Neural crest cell (in vitro differentiated cells): ENCODE measurements around the gene SREK1IP1. TPM values are rescaled to one million over a fixed set of nuclear protein-coding genes. Genes with fewer than 3 reads are reported as not detected.

ENCODE experiments used
- DNase-seq: peaks from one replicate; pipeline ENCODE4 v3.0.0; 2021; ENCODE audit warnings: low read depth, mixed read lengths, low spot score
- H3K27ac Mint-ChIP-seq: one replicate; pipeline ENCODE4 v1.8.0; 2021; ENCODE audit warnings: mild to moderate bottlenecking, mixed read lengths; ENCODE audit not compliant: unreplicated experiment
- H3K27me3 Mint-ChIP-seq: 2 replicates; pipeline ENCODE4 v1.8.0; 2021; ENCODE audit warnings: low read depth, mild to moderate bottlenecking, mixed read lengths
- H3K36me3 Mint-ChIP-seq: 2 replicates; pipeline ENCODE4 v1.8.0; 2021; ENCODE audit warnings: low read depth, mild to moderate bottlenecking, mixed read lengths
- H3K4me1 Mint-ChIP-seq: 2 replicates; pipeline ENCODE4 v1.8.0; 2021; ENCODE audit warnings: mixed read lengths
- H3K4me3 Mint-ChIP-seq: one replicate; pipeline ENCODE4 v1.8.0; 2021; ENCODE audit warnings: mild to moderate bottlenecking, mixed read lengths
- H3K9me3 Mint-ChIP-seq: 2 replicates; pipeline ENCODE4 v1.8.0; 2021; ENCODE audit warnings: mixed read lengths
- total RNA-seq: library from RNA; stranded (reverse); gene quantifications from 2 replicates; pipeline ENCODE4 v1.2.1, GENCODE V29; 2021
- TF ChIP-seq, protein P1 (sequence below): fragments of 200-600 bp; sonication (generic); conservative IDR thresholded peaks from 2 replicates; pipeline ENCODE4 v1.5.0; 2021; ENCODE audit warnings: antibody characterized with exemption, mild to moderate bottlenecking

SREK1IP1 gene
- total RNA-seq, 1 donor from 2014 or later, result 26.4 TPM

DNA sequence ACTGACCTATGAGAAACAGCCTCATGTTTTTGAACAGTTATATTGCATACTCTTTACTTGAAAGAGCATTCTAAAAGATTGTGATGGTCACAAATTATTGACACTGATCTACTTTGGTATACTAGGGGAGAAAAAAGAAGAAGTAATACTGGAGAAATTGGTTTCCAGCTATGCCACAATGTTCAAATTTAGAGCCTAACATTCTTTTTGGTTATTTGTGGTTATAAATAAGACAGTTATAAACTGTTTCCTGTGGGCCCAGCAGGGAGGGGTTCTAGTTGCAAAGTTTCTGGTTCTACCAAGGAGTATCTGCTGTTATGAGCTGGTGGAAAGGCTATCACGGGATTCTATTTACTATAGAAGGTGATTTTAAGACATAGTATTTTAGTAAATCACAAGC is 5.0 kb upstream of the SREK1IP1 start:
- TF ChIP-seq, protein P1, sequence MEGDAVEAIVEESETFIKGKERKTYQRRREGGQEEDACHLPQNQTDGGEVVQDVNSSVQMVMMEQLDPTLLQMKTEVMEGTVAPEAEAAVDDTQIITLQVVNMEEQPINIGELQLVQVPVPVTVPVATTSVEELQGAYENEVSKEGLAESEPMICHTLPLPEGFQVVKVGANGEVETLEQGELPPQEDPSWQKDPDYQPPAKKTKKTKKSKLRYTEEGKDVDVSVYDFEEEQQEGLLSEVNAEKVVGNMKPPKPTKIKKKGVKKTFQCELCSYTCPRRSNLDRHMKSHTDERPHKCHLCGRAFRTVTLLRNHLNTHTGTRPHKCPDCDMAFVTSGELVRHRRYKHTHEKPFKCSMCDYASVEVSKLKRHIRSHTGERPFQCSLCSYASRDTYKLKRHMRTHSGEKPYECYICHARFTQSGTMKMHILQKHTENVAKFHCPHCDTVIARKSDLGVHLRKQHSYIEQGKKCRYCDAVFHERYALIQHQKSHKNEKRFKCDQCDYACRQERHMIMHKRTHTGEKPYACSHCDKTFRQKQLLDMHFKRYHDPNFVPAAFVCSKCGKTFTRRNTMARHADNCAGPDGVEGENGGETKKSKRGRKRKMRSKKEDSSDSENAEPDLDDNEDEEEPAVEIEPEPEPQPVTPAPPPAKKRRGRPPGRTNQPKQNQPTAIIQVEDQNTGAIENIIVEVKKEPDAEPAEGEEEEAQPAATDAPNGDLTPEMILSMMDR, result no peak
- no peak for DNase-seq
- Mint-ChIP-seq H3K9me3 (no peaks in the 10 kb centered on the region), H3K36me3 (no peaks in the 10 kb centered on the region), H3K4me3 (no peak overlapping the region), H3K4me1 (peaks cover 20% of the 10 kb centered on the region), H3K27me3 (no peaks in the 10 kb centered on the region), H3K27ac (no peak overlapping the region)

DNA sequence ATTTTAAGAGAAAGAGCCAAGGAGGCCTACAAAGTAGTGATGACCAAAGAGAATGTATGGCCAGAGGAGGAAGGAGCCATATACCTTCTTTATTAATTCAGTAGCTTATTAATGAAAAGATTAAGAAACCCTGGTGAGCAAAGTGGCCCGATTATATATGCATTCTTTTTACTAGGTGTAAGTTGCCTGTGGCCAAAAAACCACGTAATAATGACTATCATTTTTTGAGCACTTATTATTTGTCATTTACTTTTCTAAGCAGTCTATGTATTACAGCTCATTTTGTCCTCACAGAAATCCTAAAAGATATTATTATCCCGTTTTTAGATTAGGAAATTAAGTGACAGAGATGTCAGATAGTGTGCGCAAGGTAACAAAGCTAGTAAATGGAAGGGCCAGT is 3.2 kb upstream of the SREK1IP1 start:
- TF ChIP-seq, protein P1, result no peak
- Mint-ChIP-seq H3K36me3 (peaks cover 5% of the 10 kb centered on the region), H3K9me3 (no peaks in the 10 kb centered on the region), H3K4me1 (peaks cover 33% of the 10 kb centered on the region), H3K4me3 (peak overlapping the region; percentile 81), H3K27ac (no peak overlapping the region), H3K27me3 (no peaks in the 10 kb centered on the region)
- no peak for DNase-seq

DNA sequence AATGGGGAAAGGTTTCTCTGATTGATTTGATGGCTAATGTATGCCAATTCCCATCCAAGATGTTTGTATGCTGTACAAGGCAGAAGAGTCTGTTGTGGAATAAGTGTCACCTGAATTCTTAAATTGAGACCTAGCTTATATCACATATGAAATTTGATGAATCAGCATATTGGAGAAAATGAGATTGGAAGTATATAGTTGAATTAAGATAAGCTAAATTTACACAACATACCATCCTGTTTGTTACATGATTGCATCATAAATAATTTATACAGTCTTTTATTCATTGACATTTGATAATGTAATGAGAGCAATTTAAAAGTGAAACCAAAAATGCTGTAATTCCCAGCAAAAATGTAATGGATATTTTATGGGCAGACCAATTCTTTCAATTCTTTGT is 1.4 kb upstream of the SREK1IP1 start:
- no peaks in the 10 kb centered on the region for H3K9me3 Mint-ChIP-seq
- peak overlapping the region; percentile 100 for H3K4me3 Mint-ChIP-seq
- TF ChIP-seq, protein P1, result no peak
- no peak for DNase-seq
- no peaks in the 10 kb centered on the region for H3K27me3 Mint-ChIP-seq
- peaks cover 40% of the 10 kb centered on the region for H3K4me1 Mint-ChIP-seq
- peaks cover 5% of the 10 kb centered on the region for H3K36me3 Mint-ChIP-seq
- H3K27ac Mint-ChIP-seq, result no peak overlapping the region

DNA sequence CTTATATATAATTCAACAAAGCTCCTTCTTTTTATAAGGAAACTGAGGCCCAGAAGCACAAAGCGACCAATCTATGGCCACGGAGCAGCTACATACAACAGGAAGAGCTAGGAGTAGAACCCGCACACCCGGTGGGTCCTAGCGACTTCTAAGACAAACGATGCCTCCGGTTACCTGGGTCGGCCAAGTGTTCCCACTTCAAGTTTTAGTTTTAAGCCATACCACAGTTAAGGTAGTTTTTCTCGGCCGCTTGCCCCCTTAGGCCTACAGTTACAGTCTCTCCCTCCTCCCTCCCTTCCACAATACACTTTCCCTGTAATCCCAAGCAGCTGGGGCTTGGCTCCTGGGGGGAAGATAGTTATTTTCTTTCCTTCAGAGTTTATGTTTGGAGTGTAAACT is 533 bp downstream of the SREK1IP1 start:
- H3K9me3 Mint-ChIP-seq, result no peaks in the 10 kb centered on the region
- H3K36me3 Mint-ChIP-seq, result peaks cover 5% of the 10 kb centered on the region
- TF ChIP-seq, protein P1, result no peak
- peaks cover 40% of the 10 kb centered on the region for H3K4me1 Mint-ChIP-seq
- H3K27me3 Mint-ChIP-seq, result no peaks in the 10 kb centered on the region
- peak; percentile 16 for DNase-seq
- peak overlapping the region; percentile 100 for H3K27ac Mint-ChIP-seq
- H3K4me3 Mint-ChIP-seq, result peak overlapping the region; percentile 100

DNA sequence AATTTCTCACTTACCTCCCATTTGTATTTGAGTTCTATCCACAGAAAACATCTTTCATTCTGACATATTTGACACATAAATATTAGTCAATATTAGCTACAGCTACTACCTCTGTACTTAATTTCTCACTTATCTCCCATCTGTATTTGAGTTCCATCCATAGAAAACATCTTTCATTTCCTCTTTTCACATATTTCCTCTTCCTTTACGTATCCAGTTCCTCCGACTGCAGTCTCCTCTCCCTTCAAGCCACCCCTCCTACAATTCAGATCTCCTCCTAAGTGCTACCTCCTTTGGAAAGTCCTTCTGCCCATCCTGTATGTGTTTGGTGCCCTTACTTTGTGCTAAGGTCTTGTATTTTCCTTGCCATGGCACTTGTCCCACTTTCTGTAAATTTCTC is 1.6 kb downstream of the SREK1IP1 start:
- peak overlapping the region; percentile 52 for H3K27ac Mint-ChIP-seq
- H3K4me1 Mint-ChIP-seq, result peaks cover 40% of the 10 kb centered on the region
- TF ChIP-seq, protein P1, result no peak
- DNase-seq, result no peak
- no peaks in the 10 kb centered on the region for H3K9me3 Mint-ChIP-seq
- H3K27me3 Mint-ChIP-seq, result no peaks in the 10 kb centered on the region
- peaks cover 5% of the 10 kb centered on the region for H3K36me3 Mint-ChIP-seq
- peak overlapping the region; percentile 100 for H3K4me3 Mint-ChIP-seq
